Smooth muscle cell (in vitro differentiated cells): Measurements from ENCODE around the gene DOCK8. TPM values are rescaled to one million over a fixed set of nuclear protein-coding genes. Genes with fewer than 3 reads are reported as not detected.

Source experiments
- DNase-seq: peaks from one replicate; lab custom pipeline; 2025; ENCODE audit not compliant: unreplicated experiment; lab: John Stamatoyannopoulos, UW
- H2AFZ ChIP-seq: fragments of 200-600 bp; sonication (generic); 2 replicates; pipeline ENCODE4 v1.6.0; 2016; ENCODE audit warnings: antibody characterized with exemption, low read depth, mild to moderate bottlenecking
- H3F3A ChIP-seq: fragments of 200-600 bp; sonication (generic); 2 replicates; pipeline ENCODE4 v1.6.0; 2017; ENCODE audit warnings: antibody characterized with exemption, low read depth
- H3K27ac ChIP-seq: fragments of 200-600 bp; sonication (generic); 2 replicates; pipeline ENCODE4 v1.5.1; 2016; ENCODE audit warnings: low read depth, mild to moderate bottlenecking
- H3K27me3 ChIP-seq: fragments of 200-600 bp; sonication (generic); 2 replicates; pipeline ENCODE4 v1.6.1; 2016; ENCODE audit warnings: low read depth, mild to moderate bottlenecking
- H3K36me3 ChIP-seq: fragments of 200-600 bp; sonication (generic); 2 replicates; pipeline ENCODE4 v1.5.1; 2016; ENCODE audit warnings: low read depth
- H3K4me1 ChIP-seq: fragments of 200-600 bp; sonication (generic); 2 replicates; pipeline ENCODE4 v1.5.1; 2016; ENCODE audit warnings: low read depth
- H3K4me2 ChIP-seq: fragments of 200-600 bp; sonication (generic); 2 replicates; pipeline ENCODE4 v1.6.0; 2016; ENCODE audit warnings: mild to moderate bottlenecking
- H3K4me3 ChIP-seq: fragments of 200-600 bp; sonication (generic); 2 replicates; pipeline ENCODE4 v1.5.1; 2016; ENCODE audit warnings: mild to moderate bottlenecking
- H3K79me2 ChIP-seq: fragments of 200-600 bp; sonication (generic); 2 replicates; pipeline ENCODE4 v1.6.0; 2016; ENCODE audit warnings: low read depth, mild to moderate bottlenecking
- H3K9ac ChIP-seq: fragments of 200-600 bp; sonication (generic); 2 replicates; pipeline ENCODE4 v1.6.0; 2016; ENCODE audit warnings: low read depth
- H3K9me3 ChIP-seq: fragments of 200-600 bp; sonication (generic); replicated peaks from 2 replicates; pipeline ENCODE4 v1.5.1; 2016; ENCODE audit warnings: low read depth
- H4K20me1 ChIP-seq: fragments of 200-600 bp; sonication (generic); 2 replicates; pipeline ENCODE4 v1.6.0; 2016; ENCODE audit warnings: low read depth
- WGBS: methylation state at CpG from one replicate; pipeline ENCODE4 v1.1.7; 2016; ENCODE audit warnings: low lambda C conversion rate; 5-methylcytosine and 5-hydroxymethylcytosine counted together
- polyA plus RNA-seq: library from polyadenylated mRNA; unstranded; fragments of >200 nt; fragmentation: Nextera tagmentation; extraction: Ambion mirVana; gene quantifications from 2 replicates; pipeline ENCODE4 v1.2.1, GENCODE V29; 2016
- total RNA-seq: library from RNA; depleted of rRNA; stranded (reverse); fragments of >200 nt; gene quantifications from 2 replicates; pipeline ENCODE4 v1.2.3, GENCODE V29; 2014
- TF ChIP-seq, protein P1 (sequence below): fragments of 200-600 bp; sonication (generic); IDR thresholded peaks from 2 replicates; pipeline ENCODE4 v1.5.1; 2017; ENCODE audit warnings: borderline replicate concordance, mild to moderate bottlenecking, antibody characterized with exemption; ENCODE audit not compliant: insufficient read depth, poor library complexity, severe bottlenecking

Gene DOCK8
- total and polyA plus RNA-seq, 2 experiments from 2014 or later = 0.18 to 4.9 TPM

DNA sequence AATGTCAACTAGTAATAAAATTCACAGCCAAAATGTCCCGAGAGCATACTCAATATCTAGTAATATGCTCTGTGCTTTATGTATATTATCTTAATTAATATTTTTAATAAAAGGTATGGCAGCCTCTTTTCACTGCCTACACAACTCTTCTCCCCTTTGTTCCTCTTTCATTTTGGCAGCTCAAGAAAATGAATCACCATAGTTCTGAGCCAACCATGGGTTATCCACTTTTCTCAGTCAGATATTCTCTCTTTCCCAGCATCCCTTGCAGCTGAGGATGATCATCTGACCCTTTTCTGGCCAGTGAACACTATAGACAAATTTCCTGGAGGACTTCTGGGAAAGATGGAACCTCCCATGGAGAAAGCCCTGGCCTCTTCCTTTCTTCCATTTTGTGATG lies 8.2 kb upstream of the DOCK8 start:
- H3K27me3 ChIP-seq = no peaks in the 10 kb centered on the region
- H4K20me1 ChIP-seq = no peaks in the 10 kb centered on the region
- H3K27ac ChIP-seq = no peak overlapping the region
- no peak overlapping the region for H2AFZ ChIP-seq
- H3K4me2 ChIP-seq = no peak overlapping the region
- no peak overlapping the region for H3K4me3 ChIP-seq
- no peaks in the 10 kb centered on the region for H3K4me1 ChIP-seq
- no peak for DNase-seq
- H3K36me3 ChIP-seq = no peaks in the 10 kb centered on the region
- TF ChIP-seq, protein P1, sequence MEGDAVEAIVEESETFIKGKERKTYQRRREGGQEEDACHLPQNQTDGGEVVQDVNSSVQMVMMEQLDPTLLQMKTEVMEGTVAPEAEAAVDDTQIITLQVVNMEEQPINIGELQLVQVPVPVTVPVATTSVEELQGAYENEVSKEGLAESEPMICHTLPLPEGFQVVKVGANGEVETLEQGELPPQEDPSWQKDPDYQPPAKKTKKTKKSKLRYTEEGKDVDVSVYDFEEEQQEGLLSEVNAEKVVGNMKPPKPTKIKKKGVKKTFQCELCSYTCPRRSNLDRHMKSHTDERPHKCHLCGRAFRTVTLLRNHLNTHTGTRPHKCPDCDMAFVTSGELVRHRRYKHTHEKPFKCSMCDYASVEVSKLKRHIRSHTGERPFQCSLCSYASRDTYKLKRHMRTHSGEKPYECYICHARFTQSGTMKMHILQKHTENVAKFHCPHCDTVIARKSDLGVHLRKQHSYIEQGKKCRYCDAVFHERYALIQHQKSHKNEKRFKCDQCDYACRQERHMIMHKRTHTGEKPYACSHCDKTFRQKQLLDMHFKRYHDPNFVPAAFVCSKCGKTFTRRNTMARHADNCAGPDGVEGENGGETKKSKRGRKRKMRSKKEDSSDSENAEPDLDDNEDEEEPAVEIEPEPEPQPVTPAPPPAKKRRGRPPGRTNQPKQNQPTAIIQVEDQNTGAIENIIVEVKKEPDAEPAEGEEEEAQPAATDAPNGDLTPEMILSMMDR = no peak
- no peaks in the 10 kb centered on the region for H3K79me2 ChIP-seq
- no peaks in the 10 kb centered on the region for H3K9me3 ChIP-seq
- H3K9ac ChIP-seq = no peak overlapping the region
- 69% methylated on average over 1 of the region's 1 CpG for WGBS
- no peaks in the 10 kb centered on the region for H3F3A ChIP-seq

DNA sequence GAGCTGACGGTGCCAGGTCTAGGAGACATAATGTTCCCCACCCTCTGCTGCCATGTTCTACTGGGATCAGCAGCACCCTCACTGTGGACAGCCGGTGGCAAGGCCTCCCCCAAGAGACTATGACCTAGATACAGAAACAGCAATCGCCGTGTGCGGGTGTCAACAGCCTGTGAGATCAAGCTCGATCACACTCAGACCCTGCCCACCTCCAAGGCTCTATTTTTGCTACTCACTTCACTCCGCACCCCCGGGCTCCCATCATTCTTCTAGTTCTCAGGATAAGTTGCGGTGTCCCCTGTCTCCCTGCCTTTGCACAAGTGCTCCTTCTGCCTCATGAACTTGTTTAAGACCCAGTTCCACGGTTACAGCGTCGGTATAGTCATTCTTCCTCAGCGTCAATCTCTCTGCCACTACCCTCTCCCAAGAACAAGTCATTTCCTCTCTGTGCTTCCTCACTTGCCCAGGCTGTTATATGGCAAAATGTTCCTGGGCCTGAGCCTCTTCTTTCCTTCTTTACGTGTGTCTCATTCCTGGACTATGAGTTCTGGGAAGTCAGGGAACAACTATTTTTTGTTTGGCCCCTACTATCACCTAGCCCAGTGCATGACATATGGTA lies 5.4 kb upstream of the DOCK8 start:
- H3K4me2 ChIP-seq = no peak overlapping the region
- DNase-seq = no peak
- 92% methylated on average over 14 of the region's 14 CpGs for WGBS

DNA sequence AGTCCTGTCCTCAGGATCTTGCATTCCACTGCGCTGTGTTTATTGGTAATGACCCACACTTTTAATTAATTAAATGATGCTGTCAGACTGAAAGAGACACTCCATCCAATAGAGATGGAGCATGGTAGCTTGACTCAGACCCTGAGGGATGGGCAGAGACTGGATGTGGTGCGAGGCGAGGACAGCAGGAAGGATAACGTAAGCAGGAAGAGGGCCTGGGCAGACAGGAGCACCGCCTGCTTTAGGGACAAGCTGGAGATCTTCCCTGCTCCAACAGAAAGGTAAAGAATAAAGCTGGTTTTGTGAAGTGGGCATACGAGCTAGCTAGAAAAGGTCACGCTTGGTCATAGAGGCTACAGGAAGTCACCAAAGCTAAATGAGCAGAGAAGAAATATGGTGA lies 3.6 kb upstream of the DOCK8 start:
- Histone ChIP-seq H3K9me3 (no peaks in the 10 kb centered on the region), H3K4me3 (no peak overlapping the region), H3K79me2 (no peaks in the 10 kb centered on the region), H3K27ac (no peak overlapping the region), H3K36me3 (no peaks in the 10 kb centered on the region), H3F3A (no peaks in the 10 kb centered on the region), H4K20me1 (no peaks in the 10 kb centered on the region), H2AFZ (no peak overlapping the region), H3K27me3 (peaks cover 16% of the 10 kb centered on the region), H3K4me1 (no peaks in the 10 kb centered on the region), H3K4me2 (no peak overlapping the region), H3K9ac (no peak overlapping the region)
- DNase-seq = no peak
- 89% methylated on average over 7 of the region's 7 CpGs for WGBS
- TF ChIP-seq, protein P1 = no peak

More for the DNA sequence above, 5.4 kb upstream of the DOCK8 start:
- Histone ChIP-seq H2AFZ (no peak overlapping the region), H3K79me2 (no peaks in the 10 kb centered on the region), H3K4me3 (no peak overlapping the region), H3K9me3 (no peaks in the 10 kb centered on the region), H3K27ac (no peak overlapping the region), H3K4me1 (no peaks in the 10 kb centered on the region), H4K20me1 (no peaks in the 10 kb centered on the region), H3F3A (no peaks in the 10 kb centered on the region), H3K9ac (no peak overlapping the region), H3K36me3 (no peaks in the 10 kb centered on the region), H3K27me3 (peaks cover under 1% of the 10 kb centered on the region)
- TF ChIP-seq, protein P1 = no peak

DNA sequence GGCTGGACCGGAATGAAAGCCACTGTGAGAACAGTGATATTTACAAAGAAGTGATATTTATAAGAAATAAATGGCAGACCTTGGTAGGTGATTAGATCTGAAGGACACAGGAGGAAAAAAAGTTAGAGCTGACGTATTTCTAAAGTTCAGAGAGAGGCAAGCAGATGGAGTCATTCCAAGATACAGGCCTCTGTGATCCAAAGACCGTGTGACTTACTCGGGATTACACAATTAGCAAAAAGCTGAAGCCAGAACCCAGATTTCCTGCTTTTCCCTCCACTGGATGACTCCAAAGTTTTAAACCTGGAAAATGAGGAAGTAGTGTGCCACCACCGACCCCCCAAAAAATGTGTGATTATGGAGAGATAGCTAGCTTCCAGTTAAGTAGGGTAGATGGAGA lies 3.1 kb upstream of the DOCK8 start:
- H4K20me1 ChIP-seq = no peaks in the 10 kb centered on the region
- TF ChIP-seq, protein P1 = no peak
- WGBS = 74% methylated on average over 5 of the region's 5 CpGs
- no peaks in the 10 kb centered on the region for H3K9me3 ChIP-seq
- H2AFZ ChIP-seq = no peak overlapping the region
- H3K27ac ChIP-seq = no peak overlapping the region
- no peaks in the 10 kb centered on the region for H3K4me1 ChIP-seq
- no peak overlapping the region for H3K4me2 ChIP-seq
- H3K4me3 ChIP-seq = no peak overlapping the region
- no peaks in the 10 kb centered on the region for H3F3A ChIP-seq
- no peaks in the 10 kb centered on the region for H3K36me3 ChIP-seq
- DNase-seq = no peak
- H3K27me3 ChIP-seq = peaks cover 21% of the 10 kb centered on the region
- no peaks in the 10 kb centered on the region for H3K79me2 ChIP-seq
- H3K9ac ChIP-seq = no peak overlapping the region
